COLO668 (cell line): ENCODE data around the gene HSBP1.

Experiments
- DNase-seq: peaks from one replicate; lab custom pipeline; 2025; ENCODE audit not compliant: unreplicated experiment; lab: John Stamatoyannopoulos, UW

HSBP1 gene

DNA sequence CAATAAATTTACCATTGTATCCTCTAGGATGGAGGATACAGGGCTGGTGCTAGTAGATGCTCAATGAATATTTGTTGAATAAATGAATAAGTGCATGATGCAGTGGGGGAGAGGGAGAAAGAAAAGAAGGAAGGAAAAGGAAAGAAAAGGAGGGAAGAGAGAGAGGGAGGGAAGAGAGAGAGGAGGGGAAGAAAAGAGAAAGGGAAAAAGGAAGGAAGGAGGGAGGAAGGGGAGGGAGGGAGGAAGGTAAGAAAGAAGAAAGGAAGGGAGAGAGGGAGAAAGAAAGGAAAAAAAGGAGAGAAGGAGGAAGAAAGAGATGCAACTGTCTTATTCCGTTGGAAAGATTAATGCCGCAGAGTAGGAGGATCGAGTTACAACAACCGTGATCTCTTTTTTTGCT lies 30.4 kb downstream of the HSBP1 start:
- no peak for DNase-seq

DNA sequence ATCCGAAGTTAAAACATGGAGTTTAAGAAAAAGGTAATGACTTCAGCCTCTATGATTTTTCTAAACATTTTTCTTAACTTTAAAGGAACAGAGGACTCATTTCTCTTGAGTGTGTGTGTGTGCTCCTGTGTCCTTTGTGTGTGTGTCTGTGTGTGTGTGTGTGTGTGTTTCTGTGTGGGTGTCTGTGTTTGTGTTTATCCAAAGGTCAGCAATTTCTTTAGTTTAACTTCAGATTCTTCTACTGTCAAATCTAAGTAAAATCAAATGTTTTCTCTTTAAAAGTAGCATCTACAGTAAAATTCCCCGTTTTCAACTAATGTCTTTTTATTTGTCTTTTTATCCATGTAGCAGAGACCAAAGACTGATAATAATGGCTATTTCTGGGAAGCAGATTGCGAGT lies 31.8 kb downstream of the HSBP1 start:
- no peak for DNase-seq

DNA sequence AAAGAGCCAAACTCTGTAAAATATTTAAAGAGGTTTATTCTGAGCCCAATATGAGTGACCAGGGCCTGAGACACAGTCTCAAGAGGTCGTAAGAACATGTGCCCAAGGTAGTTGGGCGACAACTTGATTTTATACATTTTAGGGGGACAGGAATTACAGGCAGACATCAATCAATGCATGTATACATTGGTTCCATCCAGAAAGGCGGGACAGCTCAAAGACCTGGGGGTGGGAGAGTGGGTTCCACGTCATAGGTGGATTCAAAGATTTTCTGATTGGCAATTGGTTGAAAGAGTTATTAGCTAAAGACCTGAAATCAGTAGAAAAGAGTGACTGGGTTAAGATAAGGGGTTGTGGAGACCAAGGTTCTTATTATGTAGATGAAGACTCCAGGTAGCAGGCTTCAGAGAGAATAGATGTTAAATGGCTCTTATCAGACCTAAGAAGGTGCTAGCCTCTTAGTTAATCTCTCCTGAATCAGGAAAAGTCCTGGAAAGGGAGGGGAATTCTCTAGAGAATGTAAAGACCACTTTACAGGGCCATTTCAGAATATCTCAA lies 32.4 kb downstream of the HSBP1 start:
- DNase-seq: no peak

DNA sequence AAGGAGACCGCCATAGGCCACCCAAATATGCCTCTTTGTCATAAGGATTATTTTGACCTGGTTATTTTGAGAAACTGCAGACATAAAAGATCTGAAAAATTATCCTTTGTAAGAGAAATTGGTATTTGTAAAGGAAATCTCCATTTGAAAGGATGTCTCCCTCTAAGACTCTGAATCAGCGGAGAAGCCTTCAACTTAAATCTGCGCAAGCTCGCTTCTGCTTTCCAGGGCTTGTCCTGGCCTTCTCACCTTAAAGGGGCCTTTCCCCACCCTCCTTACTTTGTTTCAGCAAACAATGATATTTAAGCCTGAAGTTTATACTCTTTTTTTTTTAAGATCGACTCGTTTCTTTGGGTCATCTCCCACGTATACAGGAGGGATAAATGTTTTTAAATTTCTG lies 34.5 kb downstream of the HSBP1 start:
- DNase-seq: no peak

DNA sequence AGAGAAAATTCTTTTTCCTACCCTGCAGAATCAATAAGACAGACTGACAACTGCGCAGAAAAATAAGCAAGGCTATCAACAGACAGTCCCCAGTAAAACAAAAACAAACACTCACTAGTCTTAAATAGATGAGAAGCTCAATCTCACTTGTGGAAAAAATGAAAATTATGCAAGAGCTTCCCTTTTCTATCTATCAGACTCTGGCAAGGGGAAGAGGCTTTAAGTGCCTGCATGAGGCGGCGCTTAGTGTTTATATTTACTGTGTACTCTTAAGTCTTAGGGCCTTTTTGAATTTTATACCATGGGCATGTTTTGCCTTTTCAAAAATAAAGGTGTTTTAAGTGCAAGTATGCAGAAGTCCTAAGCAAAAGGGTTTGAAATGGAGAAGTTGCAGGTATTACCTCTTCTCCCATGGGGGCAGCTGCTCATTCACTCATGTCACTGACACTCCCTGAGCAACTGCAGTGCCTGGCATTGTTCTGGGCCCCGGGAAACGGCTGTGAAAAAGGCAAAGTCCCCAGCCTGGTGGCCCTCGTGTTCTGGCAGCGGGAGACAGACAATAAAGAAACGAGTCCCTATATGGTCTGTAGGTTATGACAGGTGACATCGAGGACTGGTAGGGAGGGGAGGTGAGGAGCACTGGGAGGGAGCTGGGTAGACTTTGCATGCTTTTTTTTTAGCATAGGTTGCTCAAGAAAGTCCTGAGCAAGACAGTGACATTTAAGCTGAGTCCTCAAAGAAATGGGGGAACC lies 35.2 kb downstream of the HSBP1 start:
- DNase-seq: peak; percentile 5

DNA sequence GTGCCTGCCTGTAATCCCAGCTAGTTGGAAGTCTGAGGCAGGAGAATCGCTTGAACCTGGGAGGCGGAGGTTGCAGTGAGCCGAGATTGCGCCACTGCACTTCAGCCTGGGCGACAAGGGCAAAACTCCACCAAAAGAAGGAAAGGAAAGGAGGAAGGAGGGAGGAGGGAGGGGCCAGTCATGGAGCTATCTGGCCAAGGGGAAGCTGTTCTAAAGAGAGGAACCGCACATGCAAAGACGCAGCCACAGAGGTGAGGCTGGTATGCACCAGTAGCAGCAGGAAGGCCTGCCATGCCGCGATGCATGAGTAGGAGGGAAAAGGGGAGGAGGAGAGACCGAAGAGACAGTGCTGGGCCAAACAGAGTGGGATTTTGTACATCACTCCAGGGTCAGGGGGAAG lies 35.9 kb downstream of the HSBP1 start:
- no peak for DNase-seq

DNA sequence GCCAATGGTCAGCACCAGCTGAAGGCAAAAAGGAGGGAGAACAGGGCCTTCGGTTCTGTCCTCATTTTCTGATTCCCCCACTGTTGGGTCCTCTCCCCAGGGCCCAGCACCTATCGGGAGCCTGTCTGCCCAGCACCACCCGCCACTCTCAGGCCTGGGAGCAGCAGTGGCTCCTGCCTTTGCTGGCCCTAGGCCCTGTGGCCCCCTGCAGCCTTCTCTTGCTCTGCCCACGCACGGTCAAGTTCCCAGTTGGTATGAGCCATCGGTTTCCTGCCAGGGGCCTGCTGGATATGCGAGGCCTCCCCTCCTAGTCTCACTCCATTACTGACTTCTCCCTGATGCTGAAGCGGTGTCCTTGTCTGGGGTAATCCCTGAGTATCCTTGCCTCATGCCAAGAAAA lies 37.5 kb downstream of the HSBP1 start:
- DNase-seq: no peak

DNA sequence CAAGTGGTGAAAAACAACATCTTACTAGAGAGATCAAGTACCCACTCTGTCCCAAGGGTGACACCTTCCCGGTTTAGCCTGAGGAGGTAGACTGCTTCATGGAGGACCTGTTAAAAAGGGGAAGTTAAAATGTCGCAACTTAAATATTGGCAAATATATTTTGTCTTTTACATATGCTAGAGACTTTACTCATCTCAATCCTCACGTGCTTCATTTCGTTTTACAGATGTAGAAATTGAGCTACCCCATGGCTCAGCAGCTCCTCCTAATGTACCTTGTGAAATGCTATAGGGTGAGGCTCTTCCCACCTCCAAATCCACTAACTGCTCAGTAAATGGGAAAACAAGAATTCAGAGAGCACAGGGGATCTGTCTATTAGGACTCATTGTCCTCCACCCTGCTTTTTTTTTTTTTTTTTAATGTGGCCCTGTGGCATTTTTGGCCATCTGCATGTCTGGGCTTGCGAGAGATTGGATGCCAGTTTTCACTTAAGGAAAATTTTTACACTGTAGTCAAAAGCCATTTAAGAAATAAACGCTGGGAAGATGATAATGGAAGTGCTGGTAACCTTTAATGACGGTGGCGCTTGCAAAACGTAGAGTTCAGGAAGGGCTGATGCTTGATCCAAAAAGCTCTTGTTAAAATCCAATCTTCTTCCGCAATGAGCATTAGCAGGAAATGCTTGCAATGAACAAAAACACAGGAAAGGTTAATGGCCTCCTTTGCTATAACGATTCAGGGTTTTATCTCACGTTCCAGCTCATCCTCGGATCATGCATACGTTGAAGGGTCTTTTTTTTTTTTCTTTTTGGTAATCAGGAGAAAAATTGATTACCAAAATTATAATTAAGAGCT lies 39.8 kb downstream of the HSBP1 start:
- DNase-seq: no peak

DNA sequence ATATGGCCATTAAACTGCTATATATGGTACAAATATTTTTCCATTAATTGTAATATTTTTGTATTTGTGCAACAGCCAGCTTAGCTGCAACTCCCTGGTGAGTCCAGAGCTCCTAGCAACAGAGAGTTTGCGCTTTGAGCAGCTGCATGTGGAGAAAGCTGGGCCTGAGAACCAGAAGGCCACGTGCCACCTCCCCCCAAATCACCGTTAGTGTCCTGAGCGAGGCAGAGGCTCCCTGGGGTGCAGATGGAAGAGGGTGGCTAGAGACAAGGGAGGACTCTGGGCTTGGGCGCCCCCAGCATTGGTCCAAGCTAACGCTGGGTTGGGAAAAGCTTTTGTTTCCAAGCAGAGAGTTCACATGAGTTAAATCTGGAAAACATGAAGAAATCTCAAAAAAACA lies 41.6 kb downstream of the HSBP1 start:
- DNase-seq: no peak

DNA sequence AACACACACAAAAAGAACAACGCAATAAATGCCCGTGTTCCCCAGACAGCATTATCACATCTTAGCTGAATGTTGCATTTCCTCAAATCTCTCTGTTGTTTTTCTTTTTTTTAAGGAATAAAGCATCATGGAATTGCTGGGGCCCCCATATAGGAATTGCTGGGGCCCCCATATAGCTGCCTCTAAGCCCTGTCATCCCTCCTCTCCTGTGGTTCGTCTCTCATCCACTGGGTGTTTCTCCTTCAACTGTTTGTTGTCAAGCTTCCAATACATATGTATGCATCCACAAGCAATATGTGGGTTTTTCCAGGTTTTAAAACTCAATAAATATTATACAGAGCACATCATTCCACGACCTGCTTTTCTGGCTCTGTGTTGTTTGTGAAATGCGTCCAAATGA lies 43.2 kb downstream of the HSBP1 start:
- no peak for DNase-seq

DNA sequence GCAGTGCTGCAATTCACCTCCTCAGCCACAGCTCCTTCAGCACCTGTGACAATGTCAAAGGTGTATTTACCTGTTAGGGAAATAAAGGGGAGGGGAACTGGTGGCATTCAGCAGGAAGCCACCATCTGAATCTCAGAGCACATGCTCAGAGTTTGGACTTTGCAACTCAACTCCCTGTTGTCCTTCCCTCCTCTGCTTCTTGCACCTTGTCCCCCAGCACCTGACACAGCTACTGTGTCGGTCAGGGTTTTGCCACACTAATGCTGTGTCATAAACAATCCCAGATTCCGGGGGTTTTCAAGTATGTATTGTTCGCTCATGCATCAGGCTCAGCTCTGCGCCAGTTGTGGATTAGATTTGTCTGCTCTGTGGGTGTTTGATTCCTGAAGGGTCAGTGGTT lies 43.7 kb downstream of the HSBP1 start:
- no peak for DNase-seq

DNA sequence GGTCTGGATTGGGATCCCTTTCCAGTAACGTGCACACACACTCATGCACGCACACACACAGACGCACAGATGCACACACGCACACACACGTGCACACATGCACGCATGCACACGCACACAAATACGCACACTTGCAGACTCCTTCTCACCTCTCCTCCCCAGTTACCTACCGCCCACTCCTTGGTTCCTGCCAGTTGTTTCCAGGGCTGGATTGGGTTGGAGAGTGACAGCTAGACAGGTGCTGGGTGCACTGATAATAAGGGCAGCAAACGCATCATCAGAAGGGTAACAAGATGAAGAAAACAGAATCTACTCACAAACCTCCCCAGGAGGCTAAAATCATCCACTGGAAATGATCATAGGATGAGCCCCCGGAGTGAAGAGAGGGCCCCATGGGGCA lies 45.0 kb downstream of the HSBP1 start:
- no peak for DNase-seq

DNA sequence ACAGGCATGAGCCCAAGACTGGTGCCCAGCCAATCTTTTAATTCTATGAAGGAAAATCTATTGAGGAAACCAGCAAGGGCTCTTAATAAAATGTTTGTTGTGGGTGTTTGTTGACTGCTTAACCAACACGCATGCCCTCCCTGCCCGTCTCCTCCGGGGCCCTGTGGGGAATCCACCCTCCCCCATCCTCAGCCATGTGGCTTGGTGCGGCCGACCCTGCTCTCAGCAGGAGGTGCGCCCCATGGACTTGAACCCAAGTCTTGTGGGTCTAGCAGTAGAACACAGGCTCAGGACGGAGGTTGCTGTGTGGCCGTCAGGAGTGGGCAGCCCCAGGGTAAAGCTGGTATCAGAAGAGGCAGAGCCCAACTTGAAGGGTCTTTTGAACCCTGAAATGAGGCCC lies 46.1 kb downstream of the HSBP1 start:
- no peak for DNase-seq

DNA sequence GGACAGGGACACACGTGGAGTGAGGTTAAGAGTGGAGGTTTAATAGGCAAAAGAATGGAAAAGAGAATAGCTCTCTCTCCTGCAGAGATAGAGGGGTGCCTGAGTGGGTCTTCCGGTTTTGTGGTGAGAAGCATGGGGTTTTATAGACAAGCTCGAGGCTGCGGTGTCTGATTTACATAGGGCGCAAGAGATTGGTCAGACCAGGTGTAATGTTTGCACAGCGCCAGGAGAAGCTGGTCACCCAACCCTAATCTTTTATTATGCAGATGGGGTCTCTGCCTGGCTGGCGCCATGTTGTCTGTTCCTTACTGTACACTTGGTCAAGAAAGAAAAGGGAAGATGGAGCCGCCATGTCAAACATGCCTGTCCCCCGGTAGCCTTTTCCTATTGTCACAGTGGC lies 46.6 kb downstream of the HSBP1 start:
- no peak for DNase-seq

DNA sequence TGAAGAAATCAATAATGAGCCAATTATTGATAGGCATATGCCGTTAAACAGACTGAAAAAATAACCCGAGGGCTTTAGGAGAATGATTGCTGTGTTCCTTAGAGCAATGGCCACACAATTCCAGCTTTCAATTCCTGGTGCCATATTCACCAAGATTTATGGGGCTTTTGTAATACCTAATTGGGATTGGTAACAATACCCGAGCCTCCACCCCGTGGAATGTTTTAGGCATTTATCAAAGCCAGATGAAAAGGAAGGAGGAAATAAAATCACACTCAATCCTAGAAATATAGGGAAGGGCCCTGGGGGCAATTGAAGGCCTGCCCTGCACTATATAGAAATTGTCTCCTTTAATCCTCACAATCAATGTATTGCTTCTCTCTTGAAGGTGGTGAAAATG lies 49.0 kb downstream of the HSBP1 start:
- peak; percentile 14 for DNase-seq

DNA sequence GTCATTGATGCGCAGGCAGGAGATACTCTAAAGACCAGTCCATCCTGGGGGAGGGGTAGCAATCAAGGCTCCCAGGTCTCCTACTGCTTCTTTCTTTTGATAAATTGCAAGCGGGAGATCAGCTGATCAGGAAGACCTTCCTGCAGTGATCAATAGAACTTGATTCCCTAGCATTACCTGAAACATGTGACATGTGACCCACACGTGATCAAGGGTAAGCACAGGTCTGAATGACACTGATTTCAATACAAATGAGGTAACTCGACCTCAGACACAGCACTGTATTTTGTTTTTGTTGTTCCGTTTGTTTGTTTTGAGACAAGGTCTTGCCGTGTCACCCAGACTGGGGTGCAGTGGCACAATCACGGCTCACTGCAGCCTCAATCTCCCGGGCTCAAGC lies 51.5 kb downstream of the HSBP1 start:
- no peak for DNase-seq

DNA sequence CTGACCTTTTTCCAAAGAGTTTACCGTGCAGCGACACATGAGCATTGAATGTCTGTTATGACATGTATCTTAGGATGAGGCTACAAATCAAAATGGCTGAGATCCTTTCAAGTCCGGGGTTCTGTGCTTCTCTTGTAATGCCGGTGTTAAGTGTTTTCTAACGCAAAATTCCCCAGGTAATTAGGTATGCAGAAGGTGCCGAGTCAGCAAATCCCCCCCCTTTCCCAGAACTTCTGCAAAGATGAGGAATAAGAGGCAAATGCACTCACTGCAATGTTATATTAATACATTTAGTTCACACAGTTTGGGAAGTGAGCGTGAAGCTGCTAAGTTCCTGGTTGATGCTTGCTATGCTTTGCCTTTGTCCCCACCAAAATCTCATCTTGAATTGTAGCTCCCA lies 54.9 kb downstream of the HSBP1 start:
- DNase-seq: no peak

DNA sequence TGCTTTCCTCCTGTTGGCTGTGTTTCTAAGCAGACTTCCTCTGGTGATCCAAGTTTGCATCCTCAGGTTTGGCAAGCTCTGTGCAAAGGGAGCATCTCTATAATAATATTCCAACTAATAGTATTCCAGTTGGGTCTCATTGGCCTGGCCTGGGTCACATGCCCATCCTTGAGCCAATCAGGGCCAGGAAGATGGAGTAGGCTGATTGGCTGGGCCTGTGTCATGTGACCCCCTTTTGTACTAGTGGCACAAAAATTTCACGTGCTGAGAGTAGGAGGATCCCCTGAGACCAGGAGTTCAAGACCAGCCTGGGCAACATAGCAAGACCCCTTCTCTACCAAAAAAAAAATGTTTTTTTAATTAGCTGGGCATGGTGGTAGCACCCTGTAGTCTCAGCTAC lies 55.9 kb downstream of the HSBP1 start:
- DNase-seq: no peak
